ENCODE data around the gene TPP1.

DNA sequence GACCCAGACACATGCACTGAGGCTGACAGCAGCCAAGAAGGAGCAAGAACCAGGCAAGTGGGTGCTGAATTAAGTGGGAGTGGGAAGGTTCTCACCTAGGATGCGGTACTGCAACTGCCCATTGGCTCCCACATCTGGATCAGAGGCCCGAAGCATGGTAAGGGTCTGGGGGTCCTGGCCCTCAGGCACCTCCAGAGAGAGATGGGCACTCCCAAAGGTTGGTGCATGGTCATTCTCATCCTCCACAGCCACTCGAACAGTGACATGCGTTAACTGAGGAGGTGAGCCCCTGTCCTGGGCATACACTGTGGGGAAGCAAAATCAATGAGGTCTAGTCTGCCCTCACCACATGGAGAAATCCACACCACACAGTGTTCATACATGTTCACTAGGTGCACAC is 9.3 kb upstream of the TPP1 start:
- TF ChIP-seq CTCF (IDR thresholded peaks at IDR 0.05) (no peak), POLR2A (IDR thresholded peaks at IDR 0.05) (no peak)
